B cell (primary cell): Measurements from ENCODE around the gene CNST. TPM values are rescaled to one million over a fixed set of nuclear protein-coding genes. Genes with fewer than 3 reads are reported as not detected.

ENCODE experiments used
- ATAC-seq: fragments of 200-7000 bp; cut with Tn5 transposase; one replicate; pipeline ENCODE4 v1.10.0; 2021; ENCODE audit warnings: low read depth, mild to moderate bottlenecking, moderate number of reproducible peaks, moderate library complexity
- CTCF ChIA-PET: fragments of 350-600 bp; sonication (Branson Sonifier 250); formaldehyde crosslinking; loops from one replicate; lab custom pipeline; 2021; ENCODE audit warnings: antibody characterized with exemption, inconsistent platforms; lab: Charles Lee
- POLR2A ChIA-PET: fragments of 350-600 bp; sonication (Branson Sonifier 250); formaldehyde crosslinking; loops from one replicate; lab custom pipeline; 2021; ENCODE audit warnings: antibody characterized with exemption; lab: Charles Lee
- DNase-seq: peaks from one replicate; pipeline ENCODE4 v3.0.0; 2013
- H2AFZ ChIP-seq: 2 replicates; pipeline ENCODE4 v1.6.1; 2012; ENCODE audit warnings: mild to moderate bottlenecking, low read depth, low read length; ENCODE audit not compliant: insufficient read depth, poor library complexity, severe bottlenecking
- H3K27ac ChIP-seq, 2 donors: 1 replicate in 1 of 2; 2 replicates in 1 of 2; pipeline ENCODE4 v1.5.1; 2012 to 2013; ENCODE audit warnings: low read length in 2 of 2, mild to moderate bottlenecking in 2 of 2, moderate library complexity in 1 of 2
- H3K27me3 ChIP-seq, 4 experiments: fragments of 200-600 bp in 1 of 4; sonication (generic) in 1 of 4; replicated peaks in 1 of 4; 1 replicate in 2 of 4; 2 replicates in 2 of 4; pipeline versions ENCODE4 v1.6.1 to v1.7.0; 2013 to 2016; ENCODE audit warnings: low read length in 3 of 4, mild to moderate bottlenecking in 2 of 4, mixed read lengths in 1 of 4, moderate library complexity in 1 of 4; ENCODE audit not compliant: insufficient read depth in 4 of 4, control insufficient read depth in 3 of 4; ENCODE audit errors: control extremely low read depth in 1 of 4
- H3K36me3 ChIP-seq, 2 experiments: replicated peaks in 1 of 2; 1 replicate in 1 of 2; 2 replicates in 1 of 2; pipeline versions ENCODE4 v1.6.1 to v1.7.1; 2013; ENCODE audit warnings: low read length in 1 of 2; ENCODE audit not compliant: insufficient read depth in 2 of 2, control insufficient read depth in 1 of 2; ENCODE audit errors: control extremely low read depth in 1 of 2, extremely low read depth in 1 of 2
- H3K4me1 ChIP-seq, 2 donors: fragments of 200-600 bp in 1 of 2; sonication (generic) in 1 of 2; 1 replicate in 1 of 2; 2 replicates in 1 of 2; pipeline versions ENCODE4 v1.5.1 to v1.6.1; 2013 to 2017; ENCODE audit warnings: low read length in 2 of 2; ENCODE audit not compliant: control insufficient read depth in 2 of 2, insufficient read depth in 2 of 2
- H3K4me2 ChIP-seq: replicated peaks from 2 replicates; pipeline ENCODE3; 2012; ENCODE audit warnings: mild to moderate bottlenecking, low read depth, low read length; ENCODE audit not compliant: poor library complexity, severe bottlenecking
- H3K4me3 ChIP-seq, 5 experiments: fragments of 200-600 bp in 1 of 5; sonication (generic) in 1 of 5; 1 replicate in 3 of 5; 2 replicates in 2 of 5; pipeline versions ENCODE4 v1.5.1 to v1.7.0; 2011 to 2016; ENCODE audit warnings: low read length in 4 of 5, mild to moderate bottlenecking in 4 of 5, low read depth in 2 of 5, control low read depth in 1 of 5, moderate library complexity in 1 of 5; ENCODE audit not compliant: insufficient read depth in 1 of 5; ENCODE audit errors: control extremely low read depth in 1 of 5, extremely low read depth in 1 of 5
- H3K79me2 ChIP-seq: fragments of 200-600 bp; sonication (generic); one replicate; pipeline ENCODE4 v1.6.0; 2016; ENCODE audit warnings: low read length; ENCODE audit not compliant: control insufficient read depth, insufficient read depth
- H3K9ac ChIP-seq: fragments of 200-600 bp; sonication (generic); 2 replicates; pipeline ENCODE4 v1.6.1; 2017; ENCODE audit warnings: mild to moderate bottlenecking, low read length, moderate library complexity
- H3K9me3 ChIP-seq, 3 donors: one replicate each; pipeline versions ENCODE4 v1.6.1 to v1.7.1; 2013; ENCODE audit warnings: low read length in 2 of 3; ENCODE audit not compliant: control insufficient read depth in 2 of 3, insufficient read depth in 1 of 3; ENCODE audit errors: control extremely low read depth in 1 of 3
- H4K20me1 ChIP-seq: 2 replicates; pipeline ENCODE4 v1.6.0; 2012; ENCODE audit warnings: mild to moderate bottlenecking, low read length; ENCODE audit not compliant: insufficient read depth, control insufficient read depth, poor library complexity, severe bottlenecking
- H3K27ac Mint-ChIP-seq: one replicate; pipeline ENCODE4 v1.8.0; 2021; ENCODE audit warnings: mixed read lengths
- H3K27me3 Mint-ChIP-seq: one replicate; pipeline ENCODE4 v1.8.0; 2021; ENCODE audit warnings: mixed read lengths
- H3K4me1 Mint-ChIP-seq: one replicate; pipeline ENCODE4 v1.8.0; 2021; ENCODE audit warnings: mixed read lengths
- H3K4me3 Mint-ChIP-seq: one replicate; pipeline ENCODE4 v1.8.0; 2021; ENCODE audit warnings: mixed read lengths
- H3K9me3 Mint-ChIP-seq: one replicate; pipeline ENCODE4 v1.8.0; 2022; ENCODE audit warnings: mixed read lengths; ENCODE audit not compliant: insufficient read depth
- CTCF ChIP-seq: fragments of 200-600 bp; IDR thresholded peaks from one replicate; pipeline ENCODE4 v1.8.0; 2022; ENCODE audit warnings: antibody characterized with exemption, mild to moderate bottlenecking
- EZH2 ChIP-seq: IDR thresholded peaks from 2 replicates; pipeline ENCODE4 v1.6.1; 2012; ENCODE audit warnings: borderline replicate concordance, low read depth, mild to moderate bottlenecking, moderate library complexity, low read length; ENCODE audit not compliant: insufficient read depth, poor library complexity, severe bottlenecking
- WGBS: methylation state at CpG from one replicate; pipeline ENCODE4 v1.1.5; 2013; ENCODE audit warnings: missing lambda C conversion rate; ENCODE audit not compliant: insufficient coverage; 5-methylcytosine and 5-hydroxymethylcytosine counted together
- intact Hi-C: fragments of 100-400 bp; cut with micrococcal nuclease; formaldehyde crosslinking; loops from one replicate; pipeline ENCODE4 v1.10.0; 2022
- polyA plus RNA-seq: library from polyadenylated mRNA; depleted of rRNA; stranded (reverse); fragments of >200 nt; gene quantifications from 2 replicates; pipeline ENCODE4 v1.2.3, GENCODE V29; 2012
- total RNA-seq, 2 donors: library from RNA; stranded (reverse); fragments of 120-200 nt in 1 of 2; gene quantifications; 1 replicate in 1 of 2; 2 replicates in 1 of 2; pipeline versions ENCODE4 v1.2.3 to v1.2.4, GENCODE V29; 2013 to 2022

Gene CNST
- total and polyA plus RNA-seq, 2 donors (not counting 1 experiment from before 2014, with no cell fraction given) = 26.9 to 54.0 TPM

- no peak overlapping the region for H2AFZ ChIP-seq
- H3K79me2 ChIP-seq = peaks cover 18% of the 10 kb centered on the region
- H4K20me1 ChIP-seq = peaks cover 10% of the 10 kb centered on the region
- no peak overlapping the region for H3K4me3 ChIP-seq
- intact Hi-C loops = no loop called here
- Mint-ChIP-seq H3K4me1 (peaks cover 12% of the 10 kb centered on the region), H3K27ac (peak overlapping the region; percentile 56), H3K27me3 (no peaks in the 10 kb centered on the region), H3K9me3 (no peaks in the 10 kb centered on the region), H3K4me3 (no peak overlapping the region)
- no peak overlapping the region for H3K27ac ChIP-seq
- no CpG with 5 or more reads among the region's 2 CpGs for WGBS
- ChIA-PET POLR2A (no interaction called here), CTCF (no interaction called here)
- TF ChIP-seq CTCF (no peak), EZH2 (no peak)
- no peaks in the 10 kb centered on the region for H3K27me3 ChIP-seq
- DNase-seq (no peak), ATAC-seq (no peak)
- H3K4me1 ChIP-seq = peaks cover 0 to 8% of the 10 kb centered on the region in 2 donors
- H3K4me2 ChIP-seq = no peak overlapping the region
- peaks cover 11 to 46% of the 10 kb centered on the region in 2 experiments for H3K36me3 ChIP-seq
- no peak overlapping the region for H3K9ac ChIP-seq
- H3K9me3 ChIP-seq = no peaks in the 10 kb centered on the region
These were observed 62.8 kb downstream of the CNST start for GRCh38 chr1:246629030-246629429.

GRCh38 chr1:246629976-246630375 is 63.7 kb downstream of the CNST start:
- no peak overlapping the region for H3K4me3 Mint-ChIP-seq
- intact Hi-C loops = no loop called here

More at GRCh38 chr1:246629976-246630375, 63.7 kb downstream of the CNST start:
- Mint-ChIP-seq H3K27ac (no peak overlapping the region), H3K4me1 (peaks cover 12% of the 10 kb centered on the region), H3K9me3 (no peaks in the 10 kb centered on the region), H3K27me3 (no peaks in the 10 kb centered on the region)
- WGBS = 71% methylated on average over 4 of the region's 5 CpGs
- ATAC-seq = no peak
- Histone ChIP-seq H3K79me2 (peaks cover 27% of the 10 kb centered on the region), H3K4me1 (peaks cover 0 to 8% of the 10 kb centered on the region in 2 donors), H3K27ac (no peak overlapping the region), H3K9me3 (no peaks in the 10 kb centered on the region), H3K4me2 (no peak overlapping the region), H3K27me3 (no peaks in the 10 kb centered on the region), H4K20me1 (peaks cover 10% of the 10 kb centered on the region), H2AFZ (no peak overlapping the region), H3K4me3 (no peak overlapping the region), H3K36me3 (peaks cover 9 to 50% of the 10 kb centered on the region in 2 experiments), H3K9ac (no peak overlapping the region)
- no peak for DNase-seq
- TF ChIP-seq EZH2 (no peak), CTCF (no peak)
- ChIA-PET CTCF (no interaction called here), POLR2A (no interaction called here)
